ENCODE data around the gene PNO1.

DNA sequence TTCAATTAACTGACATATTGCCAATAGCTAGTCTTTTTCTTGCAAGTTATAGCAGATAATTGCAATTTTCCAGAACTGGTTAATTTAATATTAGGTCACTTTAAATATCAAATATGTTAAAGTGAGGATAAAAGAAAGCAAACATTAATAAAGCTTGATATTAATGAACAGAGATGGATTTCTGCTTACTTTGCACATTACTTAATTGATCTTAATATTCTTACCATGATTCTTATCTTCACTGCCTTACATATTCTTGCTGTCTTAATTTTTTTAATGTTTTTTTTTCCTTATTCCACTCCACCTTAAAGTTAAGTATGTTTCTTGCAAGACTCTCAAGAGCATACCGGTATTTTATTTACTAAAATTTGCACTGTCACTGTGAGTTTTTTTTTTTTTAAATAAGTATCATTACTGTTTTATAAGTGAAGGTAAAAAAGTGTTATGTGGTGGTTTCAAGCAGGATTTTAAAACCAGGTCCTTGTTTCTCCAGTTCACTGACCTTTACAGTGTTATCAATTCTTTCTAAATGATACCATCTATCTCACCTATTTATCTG, 60.7 kb downstream of the PNO1 start:
- TF ChIP-seq, protein P1, sequence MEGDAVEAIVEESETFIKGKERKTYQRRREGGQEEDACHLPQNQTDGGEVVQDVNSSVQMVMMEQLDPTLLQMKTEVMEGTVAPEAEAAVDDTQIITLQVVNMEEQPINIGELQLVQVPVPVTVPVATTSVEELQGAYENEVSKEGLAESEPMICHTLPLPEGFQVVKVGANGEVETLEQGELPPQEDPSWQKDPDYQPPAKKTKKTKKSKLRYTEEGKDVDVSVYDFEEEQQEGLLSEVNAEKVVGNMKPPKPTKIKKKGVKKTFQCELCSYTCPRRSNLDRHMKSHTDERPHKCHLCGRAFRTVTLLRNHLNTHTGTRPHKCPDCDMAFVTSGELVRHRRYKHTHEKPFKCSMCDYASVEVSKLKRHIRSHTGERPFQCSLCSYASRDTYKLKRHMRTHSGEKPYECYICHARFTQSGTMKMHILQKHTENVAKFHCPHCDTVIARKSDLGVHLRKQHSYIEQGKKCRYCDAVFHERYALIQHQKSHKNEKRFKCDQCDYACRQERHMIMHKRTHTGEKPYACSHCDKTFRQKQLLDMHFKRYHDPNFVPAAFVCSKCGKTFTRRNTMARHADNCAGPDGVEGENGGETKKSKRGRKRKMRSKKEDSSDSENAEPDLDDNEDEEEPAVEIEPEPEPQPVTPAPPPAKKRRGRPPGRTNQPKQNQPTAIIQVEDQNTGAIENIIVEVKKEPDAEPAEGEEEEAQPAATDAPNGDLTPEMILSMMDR (IDR thresholded peaks at IDR 0.05) = no peak
- TF ChIP-seq POLR2A (IDR thresholded peaks at IDR 0.05) (no peak), POLR2AphosphoS5 (IDR thresholded peaks at IDR 0.05; ENCODE audit: insufficient read depth in 1 of 2, low read depth in 1 of 2) (no peak)
